ENCODE data around the gene BCAS3. TPM values are rescaled to one million over a fixed set of nuclear protein-coding genes. Genes with fewer than 3 reads are reported as not detected.

Gene BCAS3
- total RNA-seq, 1 experiment from 2014 or later: 26.3 TPM

- no peak for ATAC-seq
- no peaks in the 10 kb centered on the region for H3K36me3 ChIP-seq (ENCODE audit: control insufficient read depth in 1 of 2, insufficient read depth in 2 of 2, low read length in 2 of 2)
- H3K4me2 ChIP-seq (ENCODE audit: low read length): no peak overlapping the region
- TF ChIP-seq EZH2 (IDR thresholded peaks at IDR 0.05) (no peak), CBX3 (IDR thresholded peaks at IDR 0.05; ENCODE audit: low read depth) (no peak), EZH2phosphoT487 (IDR thresholded peaks at IDR 0.05; ENCODE audit: borderline replicate concordance) (no peak), RAD21 (IDR thresholded peaks at IDR 0.05; ENCODE audit: low read depth) (no peak), JUND (IDR thresholded peaks at IDR 0.05) (no peak), POLR2A (IDR thresholded peaks at IDR 0.05; ENCODE audit: borderline replicate concordance, extremely low read depth, insufficient read depth, insufficient read length) (no peak), SP1 (IDR thresholded peaks at IDR 0.05; ENCODE audit: low read depth) (no peak)
- ChIA-PET CTCF (no interaction called here), POLR2A (no interaction called here), RAD21 (ENCODE audit: low non-redundant PET in 1 of 2, low total read pairs in 2 of 2, uncharacterized antibody in 2 of 2, unreplicated experiment in 2 of 2) (no interaction called here)
- no peak overlapping the region for H3K4me3 ChIP-seq (replicated peaks in 1 of 2; ENCODE audit: low read depth in 1 of 2, low read length in 2 of 2)
- no TSS peak for BruUV-seq (replicated peaks)
- no peak overlapping the region for H2AFZ ChIP-seq (ENCODE audit: low read depth, low read length, poor library complexity, severe bottlenecking)
- H3K9me3 ChIP-seq (ENCODE audit: control insufficient read depth in 1 of 2, insufficient read depth in 1 of 2, low read depth in 1 of 2, low read length in 2 of 2): no peaks in the 10 kb centered on the region
- intact Hi-C loops (cut with micrococcal nuclease): no loop called here
- H3K27ac ChIP-seq (ENCODE audit: low read depth, low read length): no peak overlapping the region
- H3K27me3 ChIP-seq (ENCODE audit: insufficient read depth, low read length): no peaks in the 10 kb centered on the region
- no peaks in the 10 kb centered on the region for H4K20me1 ChIP-seq (ENCODE audit: insufficient read depth)
- no peak overlapping the region for H3K9ac ChIP-seq (ENCODE audit: low read length)
- H3K9me2 ChIP-seq (ENCODE audit: insufficient read depth): no peaks in the 10 kb centered on the region
- H3K79me2 ChIP-seq (ENCODE audit: insufficient read depth, low read length): no peaks in the 10 kb centered on the region
- no peaks in the 10 kb centered on the region for H3K4me1 ChIP-seq (ENCODE audit: control insufficient read depth in 1 of 2, insufficient read depth in 2 of 2, low read length in 2 of 2)
- no peak for DNase-seq (ENCODE audit: low read depth, low spot score)
Observed at GRCh38 chr17:60939318-60939717, 261.7 kb downstream of the BCAS3 start.

DNA sequence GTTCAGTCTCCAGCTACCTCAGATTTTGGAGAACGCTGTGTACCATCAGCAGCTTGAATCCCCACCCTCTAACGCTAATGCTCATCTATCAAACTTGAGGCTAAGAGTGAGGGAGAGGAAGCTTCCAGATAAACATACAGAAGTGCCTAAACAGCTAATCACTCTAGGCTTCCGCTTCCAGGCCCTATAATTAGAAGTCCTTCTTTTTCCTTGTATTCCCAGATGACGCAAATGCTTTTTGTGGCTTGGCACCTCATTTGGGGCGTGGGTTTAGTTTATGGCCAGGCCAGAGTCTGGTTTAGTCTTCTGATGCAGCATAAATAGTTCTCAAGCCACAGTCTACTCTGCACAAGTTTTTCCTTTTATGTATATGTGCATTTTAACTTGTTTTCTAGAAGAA lies 263.4 kb downstream of the BCAS3 start:
- Histone ChIP-seq H3K9me3 (ENCODE audit: control insufficient read depth in 1 of 2, insufficient read depth in 1 of 2, low read depth in 1 of 2, low read length in 2 of 2) (no peaks in the 10 kb centered on the region), H3K27ac (ENCODE audit: low read depth, low read length) (no peak overlapping the region), H2AFZ (ENCODE audit: low read depth, low read length, poor library complexity, severe bottlenecking) (no peak overlapping the region), H3K9ac (ENCODE audit: low read length) (no peak overlapping the region), H3K27me3 (ENCODE audit: insufficient read depth, low read length) (no peaks in the 10 kb centered on the region), H4K20me1 (ENCODE audit: insufficient read depth) (no peaks in the 10 kb centered on the region), H3K4me3 (replicated peaks in 1 of 2; ENCODE audit: low read depth in 1 of 2, low read length in 2 of 2) (no peak overlapping the region), H3K9me2 (ENCODE audit: insufficient read depth) (no peaks in the 10 kb centered on the region), H3K4me2 (ENCODE audit: low read length) (no peak overlapping the region), H3K36me3 (ENCODE audit: control insufficient read depth in 1 of 2, insufficient read depth in 2 of 2, low read length in 2 of 2) (no peaks in the 10 kb centered on the region), H3K79me2 (ENCODE audit: insufficient read depth, low read length) (no peaks in the 10 kb centered on the region), H3K4me1 (ENCODE audit: control insufficient read depth in 1 of 2, insufficient read depth in 2 of 2, low read length in 2 of 2) (no peaks in the 10 kb centered on the region)
- no peak for DNase-seq (ENCODE audit: low read depth, low spot score)
- RAD21 ChIA-PET (ENCODE audit: low non-redundant PET in 1 of 2, low total read pairs in 2 of 2, uncharacterized antibody in 2 of 2, unreplicated experiment in 2 of 2): no interaction called here
- intact Hi-C loops (cut with micrococcal nuclease): no loop called here
- CTCF ChIA-PET: interaction anchor here (1.9 kb wide), 1 partner anchor 30 kb away, joined by 11 read pairs; no protein-coding TSS in a partner anchor
- TF ChIP-seq POLR2AphosphoS5 (IDR thresholded peaks at IDR 0.05; ENCODE audit: low read depth, low read length) (no peak), SIN3A (IDR thresholded peaks at IDR 0.05; ENCODE audit: low read depth) (no peak), ATF3 (IDR thresholded peaks at IDR 0.05) (no peak), RAD21 (IDR thresholded peaks at IDR 0.05; ENCODE audit: low read depth) (no peak)
- no TSS peak for BruUV-seq (replicated peaks)
- no peak for ATAC-seq
- POLR2A ChIA-PET: no interaction called here

Measured in HCT116 (cell line).